Esophagus squamous epithelium (tissue), 5 donors: ENCODE results near the gene KCNG2. TPM values are rescaled to one million over a fixed set of nuclear protein-coding genes. Genes with fewer than 3 reads are reported as not detected.

Experiments used
- DNase-seq: peaks from one replicate; lab custom pipeline; 2025; lab: John Stamatoyannopoulos, UW
- H3K27ac ChIP-seq, 4 donors: fragments of 200-600 bp; sonication (generic); one replicate each; pipeline ENCODE4 v1.5.1; 2016 to 2019; ENCODE audit warnings: mild to moderate bottlenecking in 1 of 4
- H3K27me3 ChIP-seq, 4 donors: fragments of 200-600 bp; sonication (generic); 1 replicate in 3 of 4; 2 replicates in 1 of 4; pipeline versions ENCODE4 v1.5.1 to v1.6.0; 2017 to 2021; ENCODE audit warnings: antibody characterized with exemption in 1 of 4
- H3K36me3 ChIP-seq, 3 donors: fragments of 200-600 bp; sonication (generic); one replicate each; pipeline ENCODE4 v1.5.1; 2016 to 2019
- H3K4me1 ChIP-seq, 3 donors: fragments of 200-600 bp; sonication (generic); one replicate each; pipeline ENCODE4 v1.5.1; 2017 to 2019
- H3K4me3 ChIP-seq, 4 donors: fragments of 200-600 bp; sonication (generic); 1 replicate in 3 of 4; 2 replicates in 1 of 4; pipeline ENCODE4 v1.5.1; 2016 to 2019; ENCODE audit warnings: mild to moderate bottlenecking in 2 of 4, moderate library complexity in 1 of 4
- H3K9me3 ChIP-seq, 3 donors: fragments of 200-600 bp; sonication (generic); one replicate each; pipeline ENCODE4 v1.5.1; 2016 to 2019
- CTCF ChIP-seq, 6 experiments: fragments of 450-650 bp in 4 of 6; fragments of 200-600 bp in 2 of 6; sonication (generic) in 2 of 6; IDR thresholded peaks; one replicate each; pipeline ENCODE4 v1.5.1; 2016 to 2019; ENCODE audit warnings: antibody characterized with exemption in 6 of 6, mild to moderate bottlenecking in 4 of 6, moderate library complexity in 4 of 6
- POLR2A ChIP-seq, 4 donors: fragments of 450-650 bp; IDR thresholded peaks; one replicate each; pipeline ENCODE4 v1.6.1; 2017; ENCODE audit warnings: antibody characterized with exemption in 4 of 4, mild to moderate bottlenecking in 4 of 4, moderate library complexity in 3 of 4
- WGBS, 2 donors: methylation state at CpG; one replicate each; pipeline ENCODE4 v1.1.5; 2018; 5-methylcytosine and 5-hydroxymethylcytosine counted together
- intact Hi-C: fragments of 100-400 bp; cut with DNase I; formaldehyde crosslinking; loops from one replicate; pipeline ENCODE4 v1.15.0; 2022
- total RNA-seq, 4 donors: library from RNA; depleted of rRNA; stranded (reverse); fragments of >200 nt; gene quantifications; one replicate each; pipeline ENCODE4 v1.1.0, GENCODE V29; 2016
- donor health status: DM: yes; HTN: yes; CAD: no.

Gene KCNG2
- total RNA-seq, 4 donors from 2014 or later: 0.19 TPM; not detected in 3

- WGBS, 2 donors: 52 to 71% methylated on average over 6 to 14 of the region's 14 CpGs
- H3K36me3 ChIP-seq: no peaks in the 10 kb centered on the region
- no peaks in the 10 kb centered on the region for H3K4me1 ChIP-seq
- TF ChIP-seq CTCF (IDR thresholded peaks at IDR 0.05) (no peak), POLR2A (IDR thresholded peaks at IDR 0.05) (no peak)
- intact Hi-C loops: no loop called here
- H3K27me3 ChIP-seq: peaks cover 0 to 64% (median 0%) of the 10 kb centered on the region in 4 donors
- no peak overlapping the region for H3K4me3 ChIP-seq
- no peak for DNase-seq
- no peak overlapping the region for H3K27ac ChIP-seq
- H3K9me3 ChIP-seq: no peaks in the 10 kb centered on the region
Observed at GRCh38 chr18:79816092-79816491, 18.4 kb downstream of the KCNG2 start.

GRCh38 chr18:79816981-79817606, 19.4 kb downstream of the KCNG2 start:
- no peak for DNase-seq
- H3K4me3 ChIP-seq: no peak overlapping the region
- no peak for TF ChIP-seq CTCF (IDR thresholded peaks at IDR 0.05)
- no peak for TF ChIP-seq POLR2A (IDR thresholded peaks at IDR 0.05)
- H3K36me3 ChIP-seq: no peaks in the 10 kb centered on the region
- H3K9me3 ChIP-seq: no peaks in the 10 kb centered on the region
- H3K27me3 ChIP-seq: peaks cover 0 to 64% (median 0%) of the 10 kb centered on the region in 4 donors
- intact Hi-C loops: no loop called here
- 84 to 85% methylated on average over 16 to 18 of the region's 18 CpGs for WGBS, 2 donors
- no peaks in the 10 kb centered on the region for H3K4me1 ChIP-seq
- H3K27ac ChIP-seq: no peak overlapping the region

GRCh38 chr18:79817607-79817998, 19.9 kb downstream of the KCNG2 start:
- intact Hi-C loops: no loop called here
- H3K4me1 ChIP-seq: no peaks in the 10 kb centered on the region
- no peaks in the 10 kb centered on the region for H3K36me3 ChIP-seq
- WGBS, 2 donors: 67 to 80% methylated on average over 3 to 7 of the region's 8 CpGs
- no peak overlapping the region for H3K27ac ChIP-seq
- no peak for DNase-seq
- H3K27me3 ChIP-seq: peaks cover 0 to 61% (median 0%) of the 10 kb centered on the region in 4 donors
- H3K9me3 ChIP-seq: no peaks in the 10 kb centered on the region
- TF ChIP-seq CTCF (IDR thresholded peaks at IDR 0.05): no peak
- no peak for TF ChIP-seq POLR2A (IDR thresholded peaks at IDR 0.05)
- H3K4me3 ChIP-seq: no peak overlapping the region

- H3K27me3 ChIP-seq: peaks cover 0 to 58% (median 0%) of the 10 kb centered on the region in 4 donors
- no peaks in the 10 kb centered on the region for H3K36me3 ChIP-seq
- no peak for TF ChIP-seq CTCF (IDR thresholded peaks at IDR 0.05)
- TF ChIP-seq POLR2A (IDR thresholded peaks at IDR 0.05): no peak
- 48 to 70% methylated on average over 8 to 10 of the region's 14 CpGs for WGBS, 2 donors
- H3K9me3 ChIP-seq: no peaks in the 10 kb centered on the region
- H3K4me3 ChIP-seq: no peak overlapping the region
- intact Hi-C loops: no loop called here
- H3K4me1 ChIP-seq: no peaks in the 10 kb centered on the region
- no peak for DNase-seq
- H3K27ac ChIP-seq: no peak overlapping the region
Observed at GRCh38 chr18:79818036-79818435, 20.3 kb downstream of the KCNG2 start.

- no peak for DNase-seq
- Histone ChIP-seq H3K4me3 (no peak overlapping the region), H3K4me1 (no peaks in the 10 kb centered on the region), H3K27ac (no peak overlapping the region), H3K36me3 (no peaks in the 10 kb centered on the region), H3K9me3 (no peaks in the 10 kb centered on the region), H3K27me3 (peaks cover 0 to 58% (median 0%) of the 10 kb centered on the region in 4 donors)
- 70 to 74% methylated on average over 7 to 11 of the region's 18 CpGs for WGBS, 2 donors
- intact Hi-C loops: no loop called here
- TF ChIP-seq POLR2A (IDR thresholded peaks at IDR 0.05) (no peak), CTCF (IDR thresholded peaks at IDR 0.05) (no peak)
Observed at GRCh38 chr18:79818631-79819030, 20.9 kb downstream of the KCNG2 start.
